NCI-H2107 treated with DMSO at 0.1 percent for 48 hours (cell line): Measurements from ENCODE around the gene ACVR1.

Source experiments
- DNase-seq: peaks from one replicate; lab custom pipeline; 2025; ENCODE audit not compliant: unreplicated experiment; lab: John Stamatoyannopoulos, UW

Gene ACVR1

GRCh38 chr2:157857881-157858280 is 18.2 kb downstream of the ACVR1 start:
- DNase-seq, result no peak

GRCh38 chr2:157856187-157856515 is 20.0 kb downstream of the ACVR1 start:
- DNase-seq, result no peak

- DNase-seq, result no peak
Observed at GRCh38 chr2:157853820-157854219, 22.3 kb downstream of the ACVR1 start.

- DNase-seq, result no peak
Observed at GRCh38 chr2:157853211-157853610, 22.9 kb downstream of the ACVR1 start.

- DNase-seq, result no peak
Observed at GRCh38 chr2:157849591-157849990, 26.5 kb downstream of the ACVR1 start.

- no peak for DNase-seq
Observed at GRCh38 chr2:157848213-157848612, 27.9 kb downstream of the ACVR1 start.

- DNase-seq, result no peak
Observed at GRCh38 chr2:157845081-157845480, 31.0 kb downstream of the ACVR1 start.

- no peak for DNase-seq
Observed at GRCh38 chr2:157843935-157844334, 32.2 kb downstream of the ACVR1 start.

- no peak for DNase-seq
Observed at GRCh38 chr2:157843081-157843480, 33.0 kb downstream of the ACVR1 start.

- DNase-seq, result no peak
Observed at GRCh38 chr2:157842106-157842879, 33.8 kb downstream of the ACVR1 start.

GRCh38 chr2:157841485-157841884 is 34.6 kb downstream of the ACVR1 start:
- no peak for DNase-seq

GRCh38 chr2:157840568-157841156 is 35.5 kb downstream of the ACVR1 start:
- DNase-seq, result no peak

GRCh38 chr2:157839822-157840221 is 36.3 kb downstream of the ACVR1 start:
- DNase-seq, result no peak

- peak; percentile 46 for DNase-seq
Observed at GRCh38 chr2:157839162-157839801, 36.8 kb downstream of the ACVR1 start.

- DNase-seq, result peak; percentile 62
Observed at GRCh38 chr2:157838442-157839161, 37.5 kb downstream of the ACVR1 start.

GRCh38 chr2:157837851-157838441 is 38.2 kb downstream of the ACVR1 start:
- no peak for DNase-seq

- DNase-seq, result no peak
Observed at GRCh38 chr2:157836531-157836930, 39.6 kb downstream of the ACVR1 start.

GRCh38 chr2:157835425-157835824 is 40.7 kb downstream of the ACVR1 start:
- no peak for DNase-seq

- no peak for DNase-seq
Observed at GRCh38 chr2:157835006-157835405, 41.1 kb downstream of the ACVR1 start.

GRCh38 chr2:157833721-157834120 is 42.4 kb downstream of the ACVR1 start:
- DNase-seq, result no peak

GRCh38 chr2:157831573-157832315 is 44.4 kb downstream of the ACVR1 start:
- no peak for DNase-seq
